Stimulated activated CD8-positive, alpha-beta memory T cell treated with anti-CD3 and anti-CD28 coated beads, Interleukin-12 subunit alpha, Interleukin-12 subunit beta, amount 100 ng/mL, for 4 hours (primary cell): ENCODE data around the gene NBDY.
"Not testable (repeated sequence)": the region's sequence is repeated elsewhere in the genome, so short reads cannot be mapped to it uniquely, and the experiment has no call there.

Source experiments
- DNase-seq: peaks from one replicate; pipeline ENCODE4 v3.0.0-alpha.2; 2020; ENCODE audit warnings: low read depth

Gene NBDY

DNA sequence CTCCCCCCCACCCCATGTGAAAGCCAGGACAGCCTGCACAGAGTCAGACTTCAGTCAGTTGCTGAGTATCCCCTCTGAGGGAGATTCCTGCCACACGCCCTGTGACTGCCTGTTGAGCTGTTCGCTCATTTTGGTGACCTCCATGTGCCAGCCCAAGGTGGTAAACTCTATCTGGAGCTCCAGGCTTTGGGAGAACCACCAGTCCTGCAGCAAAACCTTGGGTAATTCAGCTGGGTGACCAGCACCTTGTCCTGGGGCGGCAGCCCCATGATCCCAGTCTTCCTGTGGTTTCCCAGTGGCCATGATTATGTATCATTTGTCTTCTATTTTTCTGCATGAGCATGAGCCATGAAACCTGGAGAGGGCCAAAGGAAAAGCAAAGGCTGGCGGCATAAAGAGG is 73.4 kb downstream of the NBDY start:
- no peak for DNase-seq

DNA sequence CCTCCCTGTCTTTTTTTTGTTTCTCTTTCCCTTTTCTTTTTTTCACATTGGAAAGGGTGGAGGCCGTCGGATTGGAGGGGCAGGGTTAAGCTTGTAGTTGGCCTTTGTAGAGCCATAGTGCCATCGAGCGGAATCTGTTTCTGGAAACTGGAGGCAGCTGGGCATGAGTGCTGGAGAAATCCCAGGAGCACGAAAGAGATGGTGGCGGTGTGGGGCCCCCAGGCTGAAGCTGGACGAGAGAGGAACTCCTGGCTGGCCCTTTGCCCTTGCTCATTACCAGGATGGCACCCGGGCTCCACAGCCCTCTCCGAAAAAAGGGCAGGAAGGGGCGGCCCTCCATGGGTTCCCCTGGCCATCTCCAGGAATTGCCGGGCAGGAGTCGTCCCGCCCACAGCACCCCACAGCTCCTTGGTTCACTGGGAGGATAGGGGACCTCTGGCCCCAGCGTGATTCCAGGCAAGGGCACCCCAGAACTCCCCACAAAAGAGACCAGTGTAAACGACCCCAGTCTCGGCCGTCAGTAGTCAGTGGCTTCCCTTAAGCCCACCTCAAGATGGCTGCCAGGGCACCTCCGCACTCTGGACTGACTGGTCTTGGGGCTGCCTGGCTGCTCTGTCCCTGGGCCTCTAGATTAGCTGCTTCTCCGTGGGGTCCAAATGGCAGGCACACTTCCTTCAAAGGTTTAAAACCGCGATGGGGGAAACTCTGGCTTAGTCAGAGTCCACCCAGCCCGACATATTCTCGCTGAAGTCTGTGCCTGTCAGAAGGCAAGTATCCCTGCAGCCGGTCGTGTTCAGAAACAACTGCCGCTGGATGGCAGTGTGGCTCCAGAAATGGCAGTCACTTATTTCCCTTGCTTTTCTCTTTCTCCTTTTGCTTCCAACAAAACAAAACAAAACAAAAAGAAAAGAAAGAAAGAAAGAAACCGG is 74.1 kb downstream of the NBDY start:
- DNase-seq, result peak; percentile 57

DNA sequence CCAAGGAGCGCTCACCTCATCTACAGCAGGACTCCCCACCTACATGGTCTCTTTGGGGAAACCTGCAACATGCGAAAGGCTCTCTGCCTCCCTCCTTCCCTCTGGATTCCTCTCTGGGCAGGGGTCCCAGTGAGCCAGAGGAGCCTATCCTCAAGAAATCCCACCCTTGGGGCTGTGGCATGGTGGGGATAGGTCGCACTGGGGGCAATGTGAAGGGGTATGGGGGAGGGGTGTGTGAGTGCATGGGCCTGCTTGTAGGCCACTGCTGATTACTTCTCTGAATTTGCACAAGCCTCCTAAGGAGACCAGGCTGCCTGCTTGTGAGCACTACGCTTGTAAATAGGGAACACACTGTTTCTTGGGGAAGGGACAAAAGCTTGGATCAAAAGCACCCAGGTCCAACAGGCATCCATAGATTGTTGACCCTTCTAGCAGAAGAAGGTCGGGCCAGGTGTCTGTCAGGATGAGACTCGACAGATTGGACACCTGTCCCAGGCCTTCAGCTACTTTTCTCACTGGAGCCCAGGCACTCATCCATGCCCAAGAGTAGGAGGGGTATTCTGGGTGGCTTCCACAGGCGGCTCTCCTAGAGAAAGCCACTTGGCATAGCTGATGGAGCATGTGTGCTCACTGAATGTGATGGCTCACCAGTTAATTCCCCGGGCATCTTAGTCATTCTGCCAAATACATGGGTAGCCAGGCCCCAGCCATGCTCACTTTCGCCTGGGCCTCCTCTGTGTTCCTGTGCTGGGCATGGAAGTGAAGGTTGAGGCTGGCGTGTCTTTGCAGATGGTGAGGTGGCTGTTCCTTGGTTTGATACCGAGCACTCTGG is 75.0 kb downstream of the NBDY start:
- DNase-seq, result no peak

DNA sequence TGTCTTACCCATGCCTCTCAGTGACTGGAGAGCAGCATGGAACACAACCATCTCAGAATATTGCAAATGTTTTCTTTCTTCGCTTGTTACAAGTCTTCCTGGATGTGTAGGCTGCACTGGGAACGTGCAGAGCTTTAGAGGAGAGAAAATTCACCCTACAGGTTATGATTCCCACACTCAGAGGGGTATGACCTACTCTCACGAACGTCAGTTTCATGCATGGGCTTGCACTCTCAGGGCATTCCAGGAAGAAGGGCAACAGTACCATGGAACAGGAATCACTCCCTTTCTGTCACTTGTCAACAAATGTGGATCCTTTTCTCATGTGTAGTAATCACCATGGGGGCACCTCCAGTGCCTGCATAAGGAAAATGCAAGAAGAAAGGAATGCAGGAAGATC is 75.8 kb downstream of the NBDY start:
- DNase-seq, result no peak

DNA sequence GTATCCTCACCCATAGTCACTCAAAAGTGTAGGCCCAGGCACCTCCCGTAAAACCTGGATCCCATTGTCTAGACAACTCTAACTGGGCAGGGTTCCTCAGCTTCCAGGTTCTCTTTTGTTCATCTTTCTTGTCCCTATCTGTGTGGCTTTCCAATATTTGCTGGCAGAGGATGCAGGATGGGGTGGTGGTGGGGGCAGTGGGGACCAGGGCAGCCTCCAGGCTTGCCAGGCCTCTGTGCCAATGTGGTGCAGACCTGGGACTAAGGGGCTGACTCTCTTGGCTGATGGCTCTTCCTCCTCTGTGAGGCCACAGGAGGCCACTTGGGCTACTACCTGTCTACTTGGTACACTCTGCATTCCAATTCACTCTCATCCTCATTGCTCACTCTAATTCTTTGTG is 76.4 kb downstream of the NBDY start:
- DNase-seq, result no peak

DNA sequence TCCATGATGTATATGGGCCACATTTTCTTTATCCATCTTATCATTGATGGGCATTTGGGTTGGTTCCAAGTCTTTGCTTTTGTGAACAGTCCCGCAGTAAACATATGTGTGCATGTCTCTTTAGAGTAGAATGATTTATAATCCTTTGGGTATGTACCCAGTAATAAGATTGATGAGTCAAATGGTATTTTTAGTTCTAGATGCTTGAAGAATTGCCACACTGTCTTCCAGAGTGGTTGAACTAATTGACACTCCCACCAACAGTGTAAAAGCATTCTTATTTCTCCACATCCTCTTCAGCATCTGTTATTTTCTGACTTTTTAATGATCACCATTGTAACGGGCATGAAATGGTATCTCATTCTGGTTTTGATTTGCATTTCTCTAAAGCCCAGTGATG is 77.1 kb downstream of the NBDY start:
- not testable (repeated sequence) for DNase-seq

DNA sequence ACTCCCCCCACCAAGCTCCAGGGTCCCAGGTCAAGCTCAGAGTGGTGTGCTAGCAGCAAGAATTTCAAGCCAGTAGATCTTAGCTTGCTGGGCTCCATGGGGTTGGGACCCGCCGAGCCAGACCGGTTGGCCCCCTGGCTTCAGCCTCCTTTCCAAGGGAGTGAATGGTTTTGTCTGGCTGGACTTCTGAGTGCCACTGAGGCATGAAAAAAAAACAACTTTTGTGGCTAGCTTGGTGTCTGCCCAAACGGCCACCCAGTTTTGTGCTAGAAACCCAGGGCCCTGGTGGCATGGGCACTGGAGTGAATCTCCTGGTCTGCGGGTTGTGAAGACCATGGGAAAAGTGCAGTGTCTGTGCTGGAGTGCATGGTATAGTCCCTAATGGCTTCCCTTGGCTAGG is 82.6 kb downstream of the NBDY start:
- DNase-seq, result no peak

DNA sequence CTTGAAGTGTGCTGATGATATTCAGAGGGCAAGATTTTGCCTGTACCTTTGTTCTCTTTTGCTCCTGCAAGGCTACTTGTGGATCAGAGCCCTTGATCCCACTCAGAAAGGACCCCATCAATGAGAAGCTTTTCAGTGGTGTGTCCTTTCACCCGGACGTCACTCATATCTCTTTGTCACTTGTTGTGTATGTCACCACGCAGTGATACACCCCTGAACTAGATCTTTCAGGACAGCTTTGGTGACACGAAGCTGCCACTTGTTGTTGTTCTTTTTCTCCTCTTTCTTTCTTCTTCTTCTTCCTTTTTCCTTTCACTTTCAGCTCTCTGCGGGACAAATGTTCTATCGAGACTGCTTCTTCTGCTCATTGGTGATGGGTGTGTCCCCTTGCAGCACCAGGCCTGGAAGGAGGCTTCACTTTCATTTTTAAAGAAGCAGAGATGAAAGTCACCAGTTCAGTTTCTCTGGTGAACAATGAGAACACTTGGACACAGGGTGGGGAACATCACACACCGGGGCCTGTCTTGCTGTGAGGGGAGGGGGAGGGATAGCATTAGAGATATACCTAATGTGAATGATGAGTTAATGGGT is 83.6 kb downstream of the NBDY start:
- DNase-seq, result no peak

DNA sequence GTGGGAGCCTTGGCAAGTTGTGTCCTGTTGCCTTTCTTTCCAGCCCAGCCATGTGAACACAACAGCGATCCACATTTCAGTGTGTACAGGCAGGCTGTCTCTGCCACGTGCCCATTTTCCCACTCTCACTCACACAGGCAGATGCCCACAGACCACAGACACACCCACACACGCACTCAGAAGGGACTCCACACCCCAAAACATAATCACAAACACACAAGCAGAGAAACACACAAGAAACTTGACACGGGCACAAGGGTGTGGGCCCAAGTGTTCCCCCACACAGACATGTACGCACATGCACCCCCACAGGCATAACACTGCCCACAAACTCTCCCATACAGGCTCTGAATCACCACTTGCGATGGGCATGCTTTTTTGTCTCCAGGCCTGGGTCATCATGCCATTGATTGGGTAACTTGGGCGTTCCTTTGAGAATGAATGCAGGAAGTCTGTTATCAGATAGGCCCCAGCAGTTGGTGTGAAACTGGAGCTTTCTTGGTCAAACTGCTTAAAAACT is 84.3 kb downstream of the NBDY start:
- peak; percentile 28 for DNase-seq

DNA sequence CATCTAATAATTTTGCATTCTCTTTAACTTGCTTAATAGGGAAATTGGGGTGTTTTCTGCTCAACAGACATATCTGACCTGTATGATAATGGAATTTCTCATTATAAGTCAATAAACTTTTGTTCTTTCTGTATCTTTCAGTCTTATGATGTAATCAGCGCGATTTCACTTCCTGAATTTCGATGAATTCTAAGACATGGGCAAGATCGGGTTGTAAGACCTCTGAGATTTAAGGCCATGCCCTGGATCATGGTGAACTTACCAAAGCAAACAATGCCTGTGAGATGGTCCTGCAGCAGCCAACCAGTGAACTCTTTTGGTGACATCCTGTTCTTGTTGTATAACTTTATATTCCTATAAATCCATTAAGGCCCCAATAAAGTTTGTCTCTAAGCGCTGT is 88.1 kb downstream of the NBDY start:
- DNase-seq, result no peak

DNA sequence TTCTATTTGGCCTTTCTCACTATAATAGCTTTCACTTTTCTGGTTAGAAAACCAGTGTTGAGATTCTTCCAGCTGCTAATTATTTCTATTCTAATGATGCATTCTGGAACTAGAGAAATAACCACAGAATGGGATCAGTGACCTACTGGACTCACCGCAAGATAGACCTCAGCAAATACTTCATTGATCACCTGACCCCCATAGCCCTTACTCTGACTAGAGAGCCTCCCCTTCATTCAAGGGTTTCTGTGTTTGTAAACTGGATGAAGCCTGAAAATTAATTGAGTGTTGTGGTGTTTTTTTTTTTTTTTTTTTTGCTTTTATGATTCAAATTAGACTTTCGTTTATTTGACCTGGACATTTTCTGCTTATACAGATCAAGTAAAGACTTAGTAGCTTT is 97.0 kb downstream of the NBDY start:
- DNase-seq, result no peak

DNA sequence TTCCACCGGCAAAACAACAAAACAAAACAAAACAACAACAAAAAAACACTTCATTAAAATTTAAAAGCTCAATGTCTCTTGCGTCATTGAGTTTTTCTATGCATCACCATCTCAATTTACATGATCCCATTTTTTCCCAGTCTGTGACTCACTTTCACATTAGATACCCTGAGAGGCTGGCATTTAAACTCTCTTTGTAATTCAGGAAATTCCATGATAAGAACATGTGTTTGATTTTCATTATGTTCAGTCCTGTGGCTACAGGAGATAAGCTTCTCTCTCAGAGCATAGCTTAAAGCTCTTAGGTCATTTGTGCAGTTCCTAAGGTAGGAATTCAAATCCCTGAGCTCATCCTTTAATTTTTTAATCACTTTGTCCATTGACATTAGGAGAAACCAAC is 104.6 kb downstream of the NBDY start:
- DNase-seq, result no peak

DNA sequence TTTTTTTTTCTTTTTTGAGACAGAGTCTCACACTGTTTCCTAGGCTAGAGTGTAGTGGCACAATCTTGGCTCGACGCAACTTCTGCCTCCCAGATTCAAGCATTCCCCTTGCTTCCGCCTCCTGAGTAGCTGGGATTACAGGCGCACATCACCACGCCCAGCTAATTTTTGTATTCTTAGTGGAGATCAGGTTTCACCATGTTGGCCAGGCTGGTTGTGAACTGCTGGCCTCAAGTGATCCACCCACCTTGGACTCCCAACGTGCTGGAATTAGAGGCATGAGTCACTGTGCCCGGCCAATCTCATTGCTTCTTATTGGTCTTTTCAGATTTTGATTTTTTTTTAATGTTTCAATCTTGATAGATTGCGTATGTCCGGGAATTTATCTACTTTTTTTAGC is 124.4 kb downstream of the NBDY start:
- no peak for DNase-seq

DNA sequence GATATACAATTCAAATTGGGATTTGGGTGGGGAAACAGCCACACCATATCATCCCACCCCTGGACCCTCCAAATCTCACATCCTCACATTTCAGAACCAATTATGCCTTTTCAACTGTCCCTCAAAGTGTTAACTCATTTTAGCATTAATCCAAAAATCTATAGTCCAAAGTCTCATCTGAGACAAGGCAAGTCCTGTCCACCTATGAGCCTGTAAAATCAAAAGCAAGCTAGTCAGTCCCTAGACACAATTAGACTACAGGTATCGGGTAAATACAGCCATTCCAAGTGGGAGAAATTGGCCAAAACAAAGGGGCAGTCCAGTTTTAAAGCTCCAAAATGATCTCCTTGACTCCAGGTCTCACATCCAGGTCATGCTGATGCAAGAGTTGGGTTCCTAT is 128.0 kb downstream of the NBDY start:
- no peak for DNase-seq

DNA sequence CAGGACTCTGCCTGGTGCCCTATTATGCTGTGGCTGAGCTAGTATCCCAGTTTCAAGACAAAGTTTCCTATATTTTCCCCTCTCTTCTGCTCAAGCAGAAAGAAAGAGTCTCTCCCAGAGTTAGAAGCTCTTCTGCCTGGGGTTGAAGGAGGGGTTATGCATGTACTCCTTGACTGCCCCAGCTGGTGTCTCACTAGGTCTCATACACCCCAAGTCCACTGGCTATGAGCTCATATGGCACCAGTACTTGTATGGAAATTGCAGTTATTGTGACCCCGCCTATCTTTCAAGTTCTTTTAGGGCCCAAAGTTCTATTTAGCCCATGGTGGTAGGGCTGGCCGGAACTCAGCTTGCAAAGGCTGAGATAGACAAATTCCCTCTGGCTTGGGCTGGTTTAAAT is 131.8 kb downstream of the NBDY start:
- no peak for DNase-seq
